HG03095 (cell line): ENCODE measurements around the gene PGA3.
"Not testable (repeated sequence)": the region's sequence is repeated elsewhere in the genome, so short reads cannot be mapped to it uniquely, and the experiment has no call there.

ENCODE experiments used
- ATAC-seq: cut with Tn5 transposase; IDR thresholded peaks from one replicate; pipeline ENCODE4 v1.9.1; 2021; ENCODE audit warnings: moderate library complexity; ENCODE audit not compliant: unreplicated experiment

The PGA3 gene

DNA sequence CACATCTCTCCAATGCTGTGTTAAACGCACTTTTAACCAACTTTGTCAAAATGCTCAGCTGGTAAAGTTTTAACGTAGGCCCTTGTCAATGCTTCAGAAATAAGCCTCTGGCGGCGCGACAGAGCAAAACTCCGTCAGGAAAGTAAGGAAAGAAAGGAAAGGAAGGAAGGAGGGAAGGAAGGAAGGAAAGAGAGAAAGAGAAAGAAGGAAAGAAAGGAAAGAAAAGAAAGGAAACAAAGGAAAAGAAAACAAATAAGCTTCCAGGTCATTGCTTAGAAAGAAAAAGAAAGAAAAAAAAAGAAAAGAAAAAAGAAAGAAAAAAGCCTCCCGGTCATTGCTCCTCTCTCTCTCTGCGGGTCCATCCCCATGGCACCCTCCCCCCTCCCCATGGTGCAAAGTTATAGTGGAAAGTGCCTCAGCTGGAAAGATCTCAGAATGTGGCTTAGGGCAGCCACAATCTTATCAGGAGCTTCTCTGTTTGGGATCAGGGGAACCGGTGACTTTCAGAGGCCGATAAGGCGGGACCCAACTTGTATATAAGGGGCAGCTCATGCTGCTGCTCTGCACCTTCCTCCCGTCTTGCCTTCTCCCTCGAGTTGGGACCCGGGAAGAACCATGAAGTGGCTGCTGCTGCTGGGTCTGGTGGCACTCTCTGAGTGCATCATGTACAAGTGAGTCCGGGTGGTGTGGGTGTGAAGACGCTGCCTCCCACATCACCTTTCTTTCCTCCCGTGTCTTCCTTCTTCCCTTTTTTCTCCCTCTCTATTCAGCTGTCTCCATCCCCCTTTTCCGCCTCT lies at the start of gene PGA3:
Gene PGA3, plus strand, starts transcription at position 566 of the 797 bp plus-strand sequence. Its CDS starts 50 bp downstream, at position 616.
- not testable (repeated sequence) for ATAC-seq

DNA sequence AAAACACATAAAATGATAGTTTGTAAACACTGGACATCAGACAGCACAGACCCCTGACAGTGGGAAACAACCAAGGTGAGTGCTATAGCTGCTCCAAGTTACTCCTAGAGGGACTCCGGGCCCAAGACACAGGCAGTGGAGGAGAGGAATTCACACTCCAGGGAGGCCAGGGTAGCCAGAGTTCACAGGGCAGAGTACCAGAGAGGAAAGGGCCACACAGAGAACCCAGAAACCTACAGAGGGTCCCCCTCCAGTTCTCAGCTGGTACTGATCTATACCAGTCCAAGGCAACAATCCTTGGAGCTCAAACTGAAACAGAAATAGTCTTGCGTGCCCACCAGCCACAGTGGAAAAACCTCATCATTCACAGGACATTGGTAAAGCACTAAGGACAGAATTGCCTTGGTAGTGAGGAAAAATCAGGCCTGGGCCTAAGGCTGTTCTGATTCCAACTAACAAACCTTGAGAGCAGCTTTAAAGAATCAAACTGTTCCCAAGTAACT lies 49.7 kb upstream of the PGA3 start:
- ATAC-seq: no peak

DNA sequence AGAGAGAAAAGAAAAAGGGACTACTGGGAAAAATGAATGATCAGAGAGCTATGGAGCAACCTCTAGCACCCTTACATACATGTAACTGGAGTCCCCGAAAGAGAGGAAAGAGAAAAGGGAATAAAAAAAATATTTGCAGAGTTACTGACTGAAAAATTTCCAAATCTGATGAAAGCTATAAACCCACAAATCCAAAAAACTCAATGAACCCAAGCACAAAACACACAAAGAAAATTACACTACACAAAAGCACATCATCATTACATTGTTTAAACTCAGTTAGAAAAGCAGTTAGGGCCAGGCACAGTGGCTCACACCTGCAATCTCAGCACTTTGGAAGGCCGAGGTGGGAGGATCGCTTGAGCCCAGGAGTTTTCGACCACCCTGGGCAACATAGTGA lies 48.8 kb upstream of the PGA3 start:
- ATAC-seq: no peak

DNA sequence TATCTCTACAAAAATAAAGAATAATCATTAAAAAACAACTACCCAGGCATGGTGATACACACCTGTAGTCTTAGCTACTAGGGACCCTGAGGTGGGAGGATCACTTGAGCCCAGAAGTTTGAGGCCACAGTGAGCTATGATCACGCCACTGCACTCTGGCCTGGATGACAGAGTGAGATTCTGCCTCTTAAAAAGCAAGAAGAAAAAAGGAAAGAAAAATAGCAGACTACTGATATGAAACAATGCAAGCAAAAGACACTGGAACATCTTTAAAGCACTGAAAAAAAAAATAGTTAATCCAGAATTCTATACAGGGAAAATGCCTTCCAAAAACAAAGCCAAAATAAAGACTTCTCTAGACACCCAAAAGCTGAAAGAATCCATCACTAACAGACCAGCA lies 48.0 kb upstream of the PGA3 start:
- no peak for ATAC-seq

DNA sequence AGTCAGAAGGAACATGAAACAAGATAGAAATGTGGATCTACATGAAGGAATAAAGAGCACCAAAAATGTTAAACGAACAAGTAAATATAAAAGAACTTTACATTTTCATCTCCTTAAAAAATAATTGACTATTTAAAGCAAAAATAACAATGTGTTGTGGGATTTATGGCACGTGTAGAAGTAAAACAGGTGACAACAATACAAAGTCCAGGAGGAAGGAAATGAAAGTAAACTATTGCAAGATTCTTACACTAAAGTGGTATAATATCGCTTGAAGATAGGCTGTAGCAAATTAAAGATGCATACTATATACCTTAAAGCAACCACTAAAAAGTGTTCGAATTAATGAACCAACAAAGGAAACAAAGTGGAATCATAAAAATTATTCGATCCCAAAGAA lies 47.6 kb upstream of the PGA3 start:
- ATAC-seq: no peak

DNA sequence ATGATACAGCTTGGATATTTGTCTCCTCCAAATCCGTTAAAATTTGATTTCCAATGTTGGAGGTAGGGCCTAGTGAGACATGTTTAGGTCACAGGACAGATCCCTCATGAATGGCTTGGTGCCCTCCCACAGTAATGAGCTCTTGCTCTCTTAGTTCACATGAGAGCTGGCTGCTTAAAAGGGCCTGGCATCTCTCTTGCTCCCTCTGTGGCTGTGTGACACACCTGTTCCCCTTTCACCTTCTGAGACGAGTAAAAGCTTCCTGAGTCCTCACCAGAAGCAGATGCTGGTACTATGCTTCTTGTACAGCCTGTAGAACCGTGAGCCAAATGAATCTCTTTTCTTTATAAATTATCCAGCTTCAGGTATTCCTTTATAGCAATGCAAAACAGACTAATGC lies 45.6 kb upstream of the PGA3 start:
- ATAC-seq: no peak

DNA sequence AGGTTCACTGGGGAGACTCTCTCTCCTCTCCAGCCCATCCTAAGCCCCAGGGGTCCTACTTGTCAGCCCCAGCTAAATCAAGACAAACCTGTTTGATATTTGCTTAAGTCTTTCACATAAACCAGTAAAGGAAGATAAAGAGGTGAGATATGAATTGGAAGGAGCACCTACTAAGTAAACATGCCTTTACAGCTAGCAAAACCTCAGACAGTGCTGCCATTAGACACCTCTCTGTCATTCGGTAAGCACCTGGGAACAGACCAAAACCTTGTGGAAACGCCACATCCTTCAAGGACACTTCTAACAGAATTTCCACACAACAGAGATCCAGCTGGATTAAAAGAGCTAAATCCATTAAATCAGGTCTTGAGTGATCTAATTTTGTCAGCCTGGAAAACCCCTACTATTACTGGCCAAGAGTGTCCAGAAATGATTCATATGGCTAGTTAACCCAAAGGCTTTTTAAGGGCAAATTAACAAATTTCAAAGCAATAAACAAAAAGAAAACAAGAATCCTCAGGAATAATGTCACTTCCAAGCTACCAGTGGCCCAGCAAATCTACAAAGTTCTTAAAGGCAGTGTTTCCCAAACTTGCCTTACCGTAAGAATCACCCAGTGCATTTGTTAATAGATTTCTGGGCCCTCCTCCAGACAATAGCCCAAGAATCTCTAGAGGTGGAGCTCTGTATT lies 44.5 kb upstream of the PGA3 start:
- no peak for ATAC-seq

DNA sequence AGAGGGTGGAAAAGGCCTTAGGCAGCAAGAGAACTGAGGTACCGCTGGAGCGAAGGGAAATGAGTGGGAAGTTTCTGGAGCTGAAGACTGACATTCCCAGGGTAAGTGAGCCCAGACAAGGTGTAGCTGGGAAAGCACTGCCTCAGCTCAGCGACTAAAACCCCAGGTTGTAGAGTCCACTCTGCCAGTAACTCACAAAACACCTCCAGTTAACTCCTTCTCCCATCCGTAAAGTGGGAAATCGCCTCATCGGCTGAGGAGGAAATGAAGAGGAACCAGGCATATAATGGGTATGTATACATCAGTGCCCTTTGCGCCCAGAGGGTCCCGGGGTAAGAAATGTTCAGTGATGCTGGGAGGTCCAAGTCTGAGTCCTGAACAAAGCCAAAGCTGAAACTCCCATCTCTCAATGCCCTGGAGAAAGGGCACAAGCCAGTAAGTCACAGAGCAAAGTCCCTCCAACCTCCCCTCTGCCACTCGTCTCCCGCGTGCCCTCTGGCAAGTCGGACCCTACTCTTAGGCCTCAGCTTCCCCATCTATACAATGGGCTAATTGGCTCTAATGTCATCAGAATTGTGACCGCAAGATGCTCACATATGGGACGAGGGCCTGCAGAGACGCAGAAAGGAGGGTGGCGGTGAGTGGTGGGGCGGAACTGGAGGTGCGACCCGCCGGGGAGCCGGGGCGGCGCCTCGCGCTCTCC lies 42.7 kb upstream of the PGA3 start:
- ATAC-seq: no peak

DNA sequence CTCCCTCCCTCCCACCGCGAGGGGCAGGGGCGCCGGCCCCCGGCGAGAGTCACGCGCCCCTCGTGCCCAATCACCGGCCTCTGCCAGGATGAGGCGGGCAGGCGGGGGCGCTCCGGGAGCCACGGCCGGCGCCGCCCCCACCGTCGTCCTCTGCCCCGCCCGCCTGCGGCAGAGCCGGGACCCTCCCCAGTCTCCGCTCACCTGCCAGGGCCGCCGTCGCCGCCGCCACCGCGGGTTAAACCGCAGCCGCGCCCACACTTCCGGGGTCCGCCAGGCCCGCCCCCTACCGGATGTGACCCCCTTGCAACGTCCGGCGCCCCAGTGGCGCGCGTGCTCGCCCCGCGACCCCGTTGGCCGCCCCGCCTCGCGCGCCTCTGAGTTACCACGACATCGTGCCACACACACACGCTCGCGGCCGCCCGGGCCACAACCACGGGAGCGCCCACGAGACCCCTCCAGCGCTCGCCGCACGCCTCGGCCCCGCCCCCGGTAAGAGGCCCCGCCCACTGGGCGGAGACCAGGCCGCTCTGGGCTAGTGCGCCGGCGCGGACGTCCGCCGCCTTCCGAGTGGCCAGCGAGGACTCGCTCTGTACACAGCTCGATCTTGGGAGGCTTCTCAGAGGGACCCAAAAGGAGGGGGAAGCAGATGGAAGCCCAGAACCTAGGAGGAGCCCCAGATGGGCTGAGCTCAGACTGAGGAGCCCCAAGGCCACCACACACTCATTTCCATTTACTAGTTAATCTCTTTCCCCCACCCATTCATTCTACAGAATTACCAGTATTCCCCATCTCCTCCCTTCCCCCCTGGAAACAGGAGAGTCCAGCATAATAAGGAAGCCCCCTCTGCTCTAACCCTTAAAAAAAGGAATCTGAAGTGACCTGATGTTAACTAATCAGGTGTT lies 41.9 kb upstream of the PGA3 start, which contains the start of gene VPS37C:
Gene VPS37C, minus strand, starts transcription at position 237 of the 902 bp plus-strand sequence. CDS start 22,597 bp downstream, outside the sequence.
- peak; percentile 69 for ATAC-seq

DNA sequence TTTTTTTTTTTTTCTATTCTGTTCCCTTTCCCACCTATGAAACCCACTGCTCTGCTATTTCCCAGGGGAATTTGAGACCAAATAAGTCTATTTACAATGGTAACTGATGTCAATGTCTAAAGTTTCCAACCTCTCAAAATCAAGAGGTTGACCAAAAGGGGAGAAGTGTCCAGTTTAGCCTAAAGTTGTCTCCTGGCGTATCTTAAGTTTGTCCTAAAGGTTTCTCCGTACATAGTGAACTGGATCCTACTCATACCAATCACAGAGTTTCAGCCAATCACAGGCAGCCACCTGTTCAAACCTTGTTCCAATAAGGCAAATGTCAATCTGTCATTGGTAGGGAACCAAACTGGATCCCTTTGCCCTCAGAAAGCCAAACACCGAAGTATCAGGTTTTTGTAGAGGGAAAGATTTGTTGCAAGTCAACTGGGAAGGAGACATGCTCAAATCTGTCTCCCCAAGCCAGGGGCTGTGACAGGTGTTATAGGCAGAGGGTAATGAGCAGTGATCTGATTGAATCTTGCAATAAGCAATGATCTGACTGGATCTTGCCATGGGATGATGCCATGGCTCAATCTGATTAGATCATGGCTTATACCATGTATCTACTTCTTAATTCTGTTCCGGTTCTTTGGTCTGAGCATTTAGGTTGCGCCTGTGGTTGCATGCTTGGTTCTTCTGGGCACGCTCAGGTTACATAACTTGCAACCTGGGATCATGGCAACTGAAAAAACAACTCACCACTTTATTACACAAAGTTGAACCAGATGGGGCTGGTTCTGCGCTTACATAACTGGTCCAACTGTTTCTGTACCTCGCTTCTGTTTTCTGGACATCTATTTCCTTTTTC lies 41.0 kb upstream of the PGA3 start:
- no peak for ATAC-seq

DNA sequence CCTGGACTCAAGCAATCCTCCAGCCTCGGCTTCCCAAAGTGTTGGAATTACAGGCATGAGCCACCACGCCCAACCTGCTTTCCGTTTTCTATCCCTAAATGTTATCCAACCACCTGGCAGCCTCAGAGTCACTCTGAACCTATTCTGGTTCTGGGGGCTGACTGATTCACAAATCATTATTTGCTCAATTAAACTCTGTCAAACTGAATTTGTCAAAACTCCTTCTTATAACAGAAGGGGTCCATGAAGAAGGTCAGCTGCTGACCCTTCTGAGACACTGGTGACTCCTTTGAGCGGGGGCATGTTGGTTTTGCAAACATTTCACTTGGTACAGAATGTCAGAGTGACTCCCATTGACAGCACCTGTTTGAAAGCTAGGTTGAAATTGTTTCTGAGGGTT lies 40.3 kb upstream of the PGA3 start:
- ATAC-seq: no peak

DNA sequence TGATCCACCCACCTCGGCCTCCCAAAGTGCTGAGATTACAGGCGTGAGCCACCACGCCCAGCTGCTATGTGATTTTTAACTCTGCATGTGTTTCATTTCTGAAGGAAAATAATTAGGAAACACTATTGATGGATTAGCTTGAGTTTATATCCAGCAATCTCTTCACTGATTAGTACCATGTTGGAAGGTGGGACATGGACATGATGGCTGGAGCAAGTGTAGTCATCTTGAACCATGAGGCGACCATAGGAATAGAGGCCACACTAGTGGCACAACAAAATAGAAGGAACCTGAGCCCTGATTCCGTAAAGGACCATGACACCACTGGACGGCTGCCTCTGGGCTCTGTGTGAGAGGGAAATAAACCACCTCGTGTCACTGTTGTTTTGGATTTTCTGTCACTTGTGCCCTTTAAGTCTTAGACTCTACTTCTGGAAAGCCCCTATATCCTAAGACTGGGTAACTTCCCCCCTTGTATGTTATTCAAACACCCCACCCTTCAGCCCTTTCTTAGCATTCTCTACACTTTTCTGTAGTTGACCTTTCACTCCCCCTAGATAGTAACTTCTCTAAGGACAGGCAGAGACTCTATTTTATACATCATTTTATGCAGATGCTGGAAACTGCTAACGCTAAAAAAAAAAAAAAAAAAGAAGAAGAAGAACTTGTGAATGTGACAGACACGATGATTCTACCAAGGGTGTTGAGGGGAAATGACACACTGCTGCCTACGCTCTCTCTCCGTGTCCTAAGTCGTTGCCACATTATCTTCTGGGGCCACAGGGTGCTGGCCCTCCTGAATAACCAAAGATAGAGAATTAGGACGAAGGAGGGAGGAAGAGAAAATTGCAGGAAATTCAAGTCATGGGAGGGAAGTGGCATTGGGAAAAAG lies 39.4 kb upstream of the PGA3 start:
- no peak for ATAC-seq

DNA sequence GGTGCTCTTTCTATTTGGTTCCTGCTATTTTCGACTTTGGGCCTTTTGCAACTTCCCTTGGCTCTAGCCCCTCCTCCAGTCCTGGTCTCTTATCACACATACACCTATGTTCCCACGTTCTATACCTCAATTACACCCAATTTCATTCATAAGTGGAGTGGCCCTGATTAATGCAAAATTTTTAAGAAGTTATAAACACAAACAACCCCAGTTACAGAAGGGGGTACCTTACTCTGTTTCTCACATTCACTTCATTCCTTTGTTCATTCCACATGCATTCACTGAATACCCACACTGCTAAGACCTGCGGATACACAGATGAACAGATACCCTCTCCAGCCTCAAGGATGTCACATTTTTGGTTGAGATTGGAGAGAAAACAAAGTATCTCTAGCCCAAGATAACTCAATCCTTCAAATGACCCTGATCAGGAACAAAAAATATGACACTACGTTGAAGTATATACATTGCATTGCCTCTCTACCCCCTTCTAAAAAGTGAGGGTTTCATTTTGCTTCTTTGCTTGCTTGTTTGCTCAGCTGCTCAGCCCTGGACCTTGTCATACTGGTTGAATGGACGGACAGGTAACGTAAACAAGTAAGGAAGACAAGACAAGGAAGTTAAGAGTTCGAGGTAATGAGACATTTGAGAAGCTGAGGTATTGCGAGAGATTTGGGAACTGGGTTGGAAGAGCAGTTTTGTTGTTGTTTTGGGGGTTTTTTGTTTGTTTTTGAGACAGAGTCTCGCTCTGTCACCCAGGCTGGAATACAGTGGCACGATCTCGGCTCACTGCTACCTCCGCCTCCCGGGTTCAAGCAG lies 38.5 kb upstream of the PGA3 start:
- ATAC-seq: no peak

DNA sequence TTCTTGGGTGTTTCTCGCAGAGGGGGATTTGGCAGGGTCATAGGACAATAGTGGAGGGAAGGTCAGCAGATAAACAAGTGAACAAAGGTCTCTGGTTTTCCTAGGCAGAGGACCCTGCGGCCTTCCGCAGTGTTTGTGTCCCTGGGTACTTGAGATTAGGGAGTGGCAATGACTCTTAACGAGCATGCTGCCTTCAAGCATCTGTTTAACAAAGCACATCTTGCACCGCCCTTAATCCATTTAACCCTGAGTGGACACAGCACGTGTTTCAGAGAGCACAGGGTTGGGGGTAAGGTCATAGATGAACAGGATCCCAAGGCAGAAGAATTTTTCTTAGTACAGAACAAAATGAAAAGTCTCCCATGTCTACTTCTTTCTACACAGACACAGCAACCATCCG lies 37.5 kb upstream of the PGA3 start:
- not testable (repeated sequence) for ATAC-seq

DNA sequence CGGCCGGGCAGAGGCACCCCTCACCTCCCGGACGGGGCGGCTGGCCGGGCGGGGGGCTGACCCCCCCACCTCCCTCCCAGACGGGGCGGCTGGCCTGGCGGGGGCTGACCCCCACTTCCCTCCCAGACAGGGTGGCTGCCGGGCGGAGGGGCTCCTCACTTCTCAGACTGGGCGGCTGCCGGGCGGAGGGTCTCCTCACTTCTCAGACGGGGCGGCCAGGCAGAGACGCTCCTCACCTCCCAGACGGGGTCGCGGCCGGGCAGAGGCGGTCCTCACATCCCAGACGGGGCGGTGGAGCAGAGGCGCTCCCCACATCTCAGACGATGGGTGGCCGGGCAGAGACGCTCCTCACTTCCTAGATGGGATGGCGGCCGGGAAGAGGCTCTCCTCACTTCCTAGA lies 37.0 kb upstream of the PGA3 start:
- not testable (repeated sequence) for ATAC-seq

DNA sequence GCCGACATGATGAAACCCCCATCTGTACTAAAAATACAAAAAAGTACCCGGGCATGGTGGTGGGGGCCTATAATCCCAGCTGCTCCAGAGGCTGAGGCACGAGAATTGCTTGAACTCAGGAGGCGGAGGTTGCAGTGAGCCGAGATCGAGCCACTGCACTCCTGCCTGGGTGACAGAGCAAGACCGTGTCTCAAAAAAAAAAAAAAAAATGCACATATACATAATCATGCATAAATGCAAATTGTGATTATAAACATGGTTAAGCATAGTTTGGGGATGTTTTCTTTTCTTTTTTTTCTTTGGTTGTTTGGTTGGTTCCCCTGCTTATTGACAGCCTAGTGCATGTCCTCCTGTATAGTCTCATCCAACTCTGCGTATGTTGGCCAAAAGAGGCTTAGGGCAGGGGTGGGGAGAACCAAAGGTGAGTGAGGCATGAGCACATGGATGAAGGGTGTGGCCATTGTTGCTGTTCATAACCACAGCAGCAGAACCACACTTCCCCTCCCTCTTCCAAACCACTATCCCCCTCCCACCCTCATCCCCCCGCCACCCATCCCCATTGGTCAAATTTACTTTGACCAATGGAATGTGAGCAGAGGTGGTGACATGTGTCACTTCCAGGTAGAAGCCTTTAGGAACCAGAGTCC lies 35.1 kb upstream of the PGA3 start:
- ATAC-seq: no peak

DNA sequence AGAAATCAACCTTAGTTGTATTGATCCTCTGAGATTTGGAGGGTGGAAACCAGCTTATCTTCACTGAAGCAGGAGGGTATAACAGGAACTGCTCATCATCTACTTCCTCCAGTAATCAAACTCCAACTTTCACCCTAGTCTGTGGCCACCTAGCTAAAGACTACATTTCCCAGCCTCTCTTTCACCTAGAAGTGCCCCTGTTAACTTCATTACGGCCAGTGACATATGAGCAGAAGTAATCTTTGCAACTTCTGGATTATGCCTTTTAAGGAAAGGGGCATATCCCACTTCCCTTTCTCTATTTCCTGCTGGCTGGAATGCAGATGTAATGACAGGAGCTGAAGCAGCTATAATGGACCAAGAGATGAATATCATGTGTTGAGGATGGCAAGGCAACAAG lies 34.5 kb upstream of the PGA3 start:
- no peak for ATAC-seq
